Stimulated activated CD4-positive, alpha-beta T cell treated with anti-CD3 and anti-CD28 coated beads, Interleukin-15, amount 100 ng/mL, for 1 hour (primary cell): ENCODE measurements around the gene RNF138.
"Not testable (repeated sequence)": the region's sequence is repeated elsewhere in the genome, so short reads cannot be mapped to it uniquely, and the experiment has no call there.

Source experiments
- DNase-seq, 2 donors: peaks; one replicate each; pipeline ENCODE4 v3.0.0-alpha.2; 2020; ENCODE audit warnings: low read depth in 1 of 2, low spot score in 1 of 2

Gene RNF138

DNA sequence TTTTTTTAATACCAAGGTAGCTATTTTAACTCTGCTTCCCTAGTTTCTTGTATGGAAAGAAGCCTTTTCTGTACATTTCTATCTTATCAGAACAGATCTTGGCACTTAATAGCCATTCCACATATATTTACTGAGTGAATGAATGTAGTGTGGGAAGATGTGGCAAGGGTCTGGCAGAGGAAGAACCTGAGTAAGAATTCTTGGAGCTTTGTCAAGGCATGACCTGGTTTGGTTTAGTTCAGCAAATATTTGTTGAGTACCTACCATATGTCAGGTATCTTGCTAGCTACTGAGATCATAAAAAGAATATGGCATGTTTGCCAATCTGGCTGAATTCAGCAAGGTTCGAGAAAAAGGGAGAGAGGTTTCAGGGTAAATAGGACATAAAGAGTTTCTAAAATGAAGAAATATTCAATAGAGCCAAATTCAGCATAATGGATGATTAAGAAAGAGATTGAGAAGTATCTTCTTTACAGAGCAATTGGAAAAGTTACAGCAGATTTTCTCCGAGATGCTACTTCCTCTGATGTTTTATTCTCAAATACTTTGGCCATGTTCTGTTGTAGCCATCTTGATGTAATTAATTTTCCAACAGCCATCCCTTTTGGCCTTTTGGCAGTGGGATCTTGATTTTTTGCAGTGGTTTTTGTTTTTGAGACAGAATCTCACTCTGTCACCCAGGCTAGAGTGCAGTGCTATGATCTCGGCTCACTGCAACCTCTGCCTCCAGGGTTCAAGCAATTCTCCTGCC lies 76.5 kb downstream of the RNF138 start:
- no peak for DNase-seq

DNA sequence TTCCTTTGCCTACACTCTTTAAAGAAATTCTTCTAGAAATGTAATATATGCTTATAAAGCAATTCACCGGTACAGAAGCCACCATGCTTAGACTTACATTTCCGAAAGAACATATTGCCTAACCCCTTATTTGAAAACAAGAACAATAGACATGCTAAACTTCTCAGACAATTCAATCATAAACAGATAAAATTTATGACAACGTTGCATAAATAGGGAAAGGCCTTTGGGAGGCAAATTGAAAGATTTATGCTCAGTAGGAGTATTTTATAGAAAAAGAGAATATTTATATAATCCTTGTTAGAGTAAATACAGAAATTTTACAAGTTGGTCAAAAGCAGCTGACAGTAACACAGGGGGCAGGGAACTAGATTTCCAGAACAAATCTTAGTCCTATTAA lies 82.0 kb downstream of the RNF138 start:
- no peak for DNase-seq

DNA sequence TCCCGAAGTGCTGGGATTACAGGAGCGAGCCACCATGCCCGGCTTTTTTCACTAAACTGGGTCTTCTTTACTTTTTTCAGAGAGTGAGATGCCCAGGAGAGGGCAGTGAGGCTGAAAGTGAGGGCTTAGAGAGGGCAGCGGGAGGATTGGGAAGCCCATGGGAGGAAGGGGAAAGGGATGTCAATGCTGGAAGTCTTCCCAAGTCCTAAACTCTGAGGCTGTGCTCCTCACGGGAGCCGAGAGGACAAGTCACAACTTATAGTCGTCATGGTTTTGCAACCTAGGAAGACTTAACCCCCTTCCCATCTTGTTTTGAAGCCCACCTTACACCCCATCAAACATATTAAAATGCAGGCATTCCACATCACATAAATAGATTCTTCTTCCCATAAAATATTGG lies 83.0 kb downstream of the RNF138 start:
- no peak for DNase-seq

GRCh38 chr18:32175265-32175664 lies 83.6 kb downstream of the RNF138 start:
- no peak for DNase-seq

GRCh38 chr18:32176745-32177144 lies 85.1 kb downstream of the RNF138 start:
- DNase-seq: not testable (repeated sequence)

DNA sequence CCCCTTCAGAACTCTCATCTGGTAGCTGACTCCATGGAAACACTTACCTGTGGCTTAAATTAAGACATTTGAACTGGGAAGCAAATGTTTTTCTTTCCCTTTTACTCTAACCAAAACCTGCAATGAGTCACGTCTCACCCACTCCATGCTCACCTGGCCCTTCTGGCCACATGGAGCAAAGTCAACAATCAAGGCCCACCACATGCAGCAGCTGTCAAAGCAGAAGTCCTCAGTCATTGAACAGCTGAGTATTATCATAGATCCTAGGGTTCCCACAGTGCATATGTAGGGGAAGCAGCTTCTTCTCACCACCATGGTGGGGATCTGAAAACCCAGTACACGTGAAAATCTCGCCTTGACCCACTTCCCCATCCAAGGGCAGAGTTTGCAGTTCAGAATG lies 85.9 kb downstream of the RNF138 start:
- DNase-seq: no peak
